Coronary artery (tissue), 2 donors: ENCODE results near the gene XDH.

Source experiments
- DNase-seq: peaks from one replicate; pipeline ENCODE4 v3.0.0-alpha.2; 2017; ENCODE audit warnings: low spot score
- H3K27ac ChIP-seq, 2 donors: fragments of 200-600 bp; sonication (generic); one replicate each; pipeline ENCODE4 v1.5.1; 2016 to 2019
- H3K4me3 ChIP-seq: fragments of 200-600 bp; sonication (generic); 2 replicates; pipeline ENCODE4 v1.5.1; 2016; ENCODE audit warnings: mild to moderate bottlenecking, moderate library complexity
- TF ChIP-seq, protein P1 (sequence below): fragments of 200-600 bp; sonication (generic); IDR thresholded peaks from one replicate; pipeline ENCODE4 v1.5.1; 2019; ENCODE audit warnings: antibody characterized with exemption

The XDH gene

DNA sequence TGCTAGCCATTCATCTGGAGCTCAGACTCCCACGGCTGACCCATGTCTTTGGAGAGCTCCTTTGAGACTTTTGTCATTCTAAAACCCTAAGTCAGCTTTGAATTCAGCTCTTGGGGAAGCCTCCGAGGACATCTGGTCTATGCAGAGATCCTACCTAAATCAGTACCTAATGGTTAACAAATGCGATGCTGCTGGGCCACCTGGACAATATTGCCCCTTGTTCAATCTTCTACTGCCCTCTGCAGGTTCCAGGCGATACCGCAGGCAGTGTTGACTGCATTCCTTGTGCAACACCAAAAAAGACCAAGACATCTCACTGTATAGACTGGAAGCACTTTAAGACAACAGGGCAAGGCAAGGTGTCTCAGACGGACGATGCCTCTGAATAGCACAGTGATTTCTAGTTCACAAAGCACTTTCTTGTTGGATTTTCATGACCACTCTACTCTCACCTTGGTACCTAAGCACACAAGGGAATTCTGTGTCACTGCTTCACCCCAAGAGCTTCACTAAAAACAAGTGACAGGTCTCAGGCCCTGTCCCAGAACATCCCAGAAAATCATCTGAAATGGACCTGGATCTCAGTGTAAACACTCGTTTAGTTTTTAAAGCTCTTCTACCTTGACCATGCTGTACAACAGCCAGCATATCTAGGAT, 80.9 kb downstream of the XDH start:
- TF ChIP-seq, protein P1, sequence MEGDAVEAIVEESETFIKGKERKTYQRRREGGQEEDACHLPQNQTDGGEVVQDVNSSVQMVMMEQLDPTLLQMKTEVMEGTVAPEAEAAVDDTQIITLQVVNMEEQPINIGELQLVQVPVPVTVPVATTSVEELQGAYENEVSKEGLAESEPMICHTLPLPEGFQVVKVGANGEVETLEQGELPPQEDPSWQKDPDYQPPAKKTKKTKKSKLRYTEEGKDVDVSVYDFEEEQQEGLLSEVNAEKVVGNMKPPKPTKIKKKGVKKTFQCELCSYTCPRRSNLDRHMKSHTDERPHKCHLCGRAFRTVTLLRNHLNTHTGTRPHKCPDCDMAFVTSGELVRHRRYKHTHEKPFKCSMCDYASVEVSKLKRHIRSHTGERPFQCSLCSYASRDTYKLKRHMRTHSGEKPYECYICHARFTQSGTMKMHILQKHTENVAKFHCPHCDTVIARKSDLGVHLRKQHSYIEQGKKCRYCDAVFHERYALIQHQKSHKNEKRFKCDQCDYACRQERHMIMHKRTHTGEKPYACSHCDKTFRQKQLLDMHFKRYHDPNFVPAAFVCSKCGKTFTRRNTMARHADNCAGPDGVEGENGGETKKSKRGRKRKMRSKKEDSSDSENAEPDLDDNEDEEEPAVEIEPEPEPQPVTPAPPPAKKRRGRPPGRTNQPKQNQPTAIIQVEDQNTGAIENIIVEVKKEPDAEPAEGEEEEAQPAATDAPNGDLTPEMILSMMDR = peak; percentile 83
- DNase-seq = no peak
- no peak overlapping the region for H3K27ac ChIP-seq
- no peak overlapping the region for H3K4me3 ChIP-seq

GRCh38 chr2:31333046-31333445, 81.5 kb downstream of the XDH start:
- no peak for DNase-seq
- Histone ChIP-seq H3K4me3 (no peak overlapping the region), H3K27ac (no peak overlapping the region)
- TF ChIP-seq, protein P1 = no peak

GRCh38 chr2:31332521-31332920, 82.0 kb downstream of the XDH start:
- no peak for DNase-seq
- Histone ChIP-seq H3K4me3 (no peak overlapping the region), H3K27ac (no peak overlapping the region)
- TF ChIP-seq, protein P1 = no peak

DNA sequence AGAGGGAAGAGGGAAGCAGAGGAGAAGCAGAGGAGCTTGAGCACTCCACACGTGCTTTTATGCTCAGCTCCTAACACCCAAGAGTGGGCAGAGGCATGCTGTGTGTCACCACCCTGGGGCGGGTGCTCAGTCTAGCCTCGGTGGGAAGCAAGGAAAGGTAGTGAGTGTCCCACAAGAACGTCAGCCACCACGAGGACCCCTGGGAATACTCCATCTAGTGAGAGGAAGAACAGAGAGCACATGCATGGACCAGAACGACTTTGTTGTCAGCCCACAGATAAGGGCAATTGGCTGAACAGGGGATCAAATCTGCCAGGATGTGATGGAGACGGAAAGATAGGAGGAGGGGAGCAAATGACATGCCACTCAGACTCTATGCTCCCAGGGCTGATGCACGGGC, 83.4 kb downstream of the XDH start:
- no peak overlapping the region for H3K27ac ChIP-seq
- no peak overlapping the region for H3K4me3 ChIP-seq
- no peak for DNase-seq
- TF ChIP-seq, protein P1 = no peak

DNA sequence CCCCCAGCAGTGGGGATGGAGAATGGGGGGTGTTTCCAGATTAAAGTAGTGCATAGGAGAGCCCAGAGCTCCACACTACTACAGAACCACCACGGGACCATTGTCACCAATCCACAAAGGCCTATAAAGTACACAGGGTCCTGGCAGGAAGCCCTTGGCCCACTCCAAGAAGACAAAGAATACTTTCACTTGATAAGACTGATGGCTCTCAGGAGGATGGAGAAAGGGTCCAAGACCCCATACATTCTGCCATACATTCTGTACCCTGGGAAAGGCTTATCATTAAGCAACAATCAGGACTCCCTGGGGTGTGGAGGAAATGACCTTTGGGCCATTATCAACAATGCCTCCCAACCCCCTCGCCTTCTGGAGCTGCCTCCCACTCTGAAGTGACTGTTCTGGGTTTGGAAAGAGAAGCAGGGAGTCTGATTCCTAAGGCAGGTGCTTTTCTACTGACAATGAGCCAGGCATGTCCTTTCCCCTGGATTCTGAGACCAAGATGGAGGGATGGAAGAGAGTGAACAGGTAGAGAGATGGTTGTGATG, 85.4 kb downstream of the XDH start:
- DNase-seq = no peak
- TF ChIP-seq, protein P1 = no peak
- H3K27ac ChIP-seq = no peak overlapping the region
- no peak overlapping the region for H3K4me3 ChIP-seq

GRCh38 chr2:31328026-31328425, 86.5 kb downstream of the XDH start:
- no peak for DNase-seq
- Histone ChIP-seq H3K27ac (no peak overlapping the region), H3K4me3 (no peak overlapping the region)
- TF ChIP-seq, protein P1 = no peak

GRCh38 chr2:31327505-31327904, 87.0 kb downstream of the XDH start:
- TF ChIP-seq, protein P1 = no peak
- H3K27ac ChIP-seq = no peak overlapping the region
- no peak for DNase-seq

More at GRCh38 chr2:31327505-31327904, 87.0 kb downstream of the XDH start:
- no peak overlapping the region for H3K4me3 ChIP-seq
